Measurements from ENCODE around the gene CDYL2.

CDYL2 gene

GRCh38 chr16:80628254-80628653, 176.1 kb downstream of the CDYL2 start:
- no peak for DNase-seq (ENCODE audit: low read depth in 1 of 2, low spot score in 1 of 2)

GRCh38 chr16:80627108-80627507, 177.3 kb downstream of the CDYL2 start:
- DNase-seq (ENCODE audit: low read depth in 1 of 2, low spot score in 1 of 2) = no peak

- no peak for DNase-seq (ENCODE audit: low read depth in 1 of 2, low spot score in 1 of 2)
Measured at GRCh38 chr16:80623376-80623775, 181.0 kb downstream of the CDYL2 start.

- no peak for DNase-seq (ENCODE audit: low read depth in 1 of 2, low spot score in 1 of 2)
Measured at GRCh38 chr16:80622007-80622406, 182.4 kb downstream of the CDYL2 start.

GRCh38 chr16:80620736-80621605, 183.4 kb downstream of the CDYL2 start:
- no peak for DNase-seq (ENCODE audit: low read depth in 1 of 2, low spot score in 1 of 2)

GRCh38 chr16:80619824-80620223, 184.6 kb downstream of the CDYL2 start:
- DNase-seq (ENCODE audit: low read depth in 1 of 2, low spot score in 1 of 2) = no peak

GRCh38 chr16:80618862-80619648, 185.3 kb downstream of the CDYL2 start:
- DNase-seq (ENCODE audit: low read depth in 1 of 2, low spot score in 1 of 2) = no peak

GRCh38 chr16:80616362-80616761, 188.0 kb downstream of the CDYL2 start:
- DNase-seq (ENCODE audit: low read depth in 1 of 2, low spot score in 1 of 2) = no peak

- DNase-seq (ENCODE audit: low read depth in 1 of 2, low spot score in 1 of 2) = no peak
Measured at GRCh38 chr16:80615735-80616134, 188.7 kb downstream of the CDYL2 start.

- no peak for DNase-seq (ENCODE audit: low read depth in 1 of 2, low spot score in 1 of 2)
Measured at GRCh38 chr16:80614908-80615671, 189.3 kb downstream of the CDYL2 start.

GRCh38 chr16:80612461-80613017, 191.9 kb downstream of the CDYL2 start:
- DNase-seq (ENCODE audit: low read depth in 1 of 2, low spot score in 1 of 2) = no peak

GRCh38 chr16:80611930-80612327, 192.5 kb downstream of the CDYL2 start:
- DNase-seq (ENCODE audit: low read depth in 1 of 2, low spot score in 1 of 2) = no peak

GRCh38 chr16:80611171-80611929, 193.0 kb downstream of the CDYL2 start:
- DNase-seq (ENCODE audit: low read depth in 1 of 2, low spot score in 1 of 2) = no peak

GRCh38 chr16:80610481-80611156, 193.8 kb downstream of the CDYL2 start:
- no peak for DNase-seq (ENCODE audit: low read depth in 1 of 2, low spot score in 1 of 2)

GRCh38 chr16:80608946-80609345, 195.5 kb downstream of the CDYL2 start:
- no peak for DNase-seq (ENCODE audit: low read depth in 1 of 2, low spot score in 1 of 2)

- DNase-seq (ENCODE audit: low read depth in 1 of 2, low spot score in 1 of 2) = no peak
Measured at GRCh38 chr16:80607204-80607603, 197.2 kb downstream of the CDYL2 start.

- DNase-seq (ENCODE audit: low read depth in 1 of 2, low spot score in 1 of 2) = no peak
Measured at GRCh38 chr16:80606221-80606766, 198.1 kb downstream of the CDYL2 start.

- DNase-seq (ENCODE audit: low read depth in 1 of 2, low spot score in 1 of 2) = no peak
Measured at GRCh38 chr16:80604600-80605355, 199.6 kb downstream of the CDYL2 start.

- DNase-seq (ENCODE audit: low read depth in 1 of 2, low spot score in 1 of 2) = no peak
Measured at GRCh38 chr16:80602894-80603293, 201.5 kb downstream of the CDYL2 start.
